HCT116 (cell line): Measurements from ENCODE around the gene PDE4A. TPM values are rescaled to one million over a fixed set of nuclear protein-coding genes. Genes with fewer than 3 reads are reported as not detected.

Source experiments
- ATAC-seq: fragments of 200-7000 bp; cut with Tn5 transposase; 2 replicates; pipeline ENCODE4 v1.9.1; 2020; ENCODE audit warnings: mild to moderate bottlenecking, moderate library complexity
- BruUV-seq: library from RNA; stranded (reverse); fragments of 400-500 nt; replicated peaks from 2 replicates; lab custom pipeline; 2021; lab: Mats Ljungman, UMichigan
- CTCF ChIA-PET: fragments of 300-600 bp; sonication (Branson Sonifier 250); formaldehyde crosslinking; loops from one replicate; lab custom pipeline; 2021; ENCODE audit warnings: antibody characterized with exemption; lab: Charles Lee
- POLR2A ChIA-PET: fragments of 300-600, 350-600 bp; sonication (Branson Sonifier 250); formaldehyde crosslinking; loops from one replicate; lab custom pipeline; 2021; ENCODE audit warnings: antibody characterized with exemption; lab: Charles Lee
- RAD21 ChIA-PET, 2 experiments: fragments of 300-600 bp; sonication (Branson Sonifier 250); formaldehyde crosslinking; loops; one replicate each; lab custom pipeline; 2023; ENCODE audit warnings: low total read pairs in 2 of 2; ENCODE audit not compliant: uncharacterized antibody in 2 of 2, unreplicated experiment in 2 of 2, low non-redundant PET in 1 of 2; lab: Charles Lee
- DNase-seq: peaks from one replicate; pipeline ENCODE4 v3.0.0-alpha.2; 2010; ENCODE audit warnings: low read depth, low spot score
- H2AFZ ChIP-seq: fragments of 200-600 bp; shearing (Covaris generic), sonication (generic); 2 replicates; pipeline ENCODE4 v1.6.1; 2017; ENCODE audit warnings: low read depth, mixed run types, mixed read lengths, antibody characterized with exemption, low read length; ENCODE audit not compliant: poor library complexity, severe bottlenecking
- H3K27ac ChIP-seq: 2 replicates; pipeline ENCODE4 v1.5.1; 2012; ENCODE audit warnings: low read depth, low read length
- H3K27me3 ChIP-seq: fragments of 200-600 bp; sonication (generic); 2 replicates; pipeline ENCODE4 v1.6.1; 2016; ENCODE audit warnings: mixed run types, low read length, mixed read lengths; ENCODE audit not compliant: insufficient read depth
- H3K36me3 ChIP-seq, 2 experiments: fragments of 200-500 bp in 1 of 2; fragments of 200-600 bp in 1 of 2; sonication (Bioruptor generic) in 1 of 2; sonication (generic) in 1 of 2; 2 replicates each; pipeline versions ENCODE4 v1.5.1 to v1.6.1; 2014 to 2016; ENCODE audit warnings: low read length in 2 of 2, inconsistent platforms in 1 of 2, mixed read lengths in 1 of 2, mixed run types in 1 of 2; ENCODE audit not compliant: insufficient read depth in 2 of 2, control insufficient read depth in 1 of 2
- H3K4me1 ChIP-seq, 2 experiments: fragments of 200-600 bp in 1 of 2; sonication (generic) in 1 of 2; 2 replicates each; pipeline versions ENCODE4 v1.5.1 to v1.6.1; 2012 to 2017; ENCODE audit warnings: low read length in 2 of 2, inconsistent platforms in 1 of 2, mild to moderate bottlenecking in 1 of 2, mixed read lengths in 1 of 2, mixed run types in 1 of 2, moderate library complexity in 1 of 2; ENCODE audit not compliant: insufficient read depth in 2 of 2, control insufficient read depth in 1 of 2
- H3K4me2 ChIP-seq: fragments of 200-600 bp; sonication (generic); 2 replicates; pipeline ENCODE4 v1.6.1; 2017; ENCODE audit warnings: mixed run types, low read length, mixed read lengths
- H3K4me3 ChIP-seq, 2 experiments: fragments of 200-600 bp in 1 of 2; sonication (generic) in 1 of 2; replicated peaks in 1 of 2; 2 replicates each; pipeline ENCODE4 v1.5.1; 2011 to 2016; ENCODE audit warnings: low read length in 2 of 2, control low read depth in 1 of 2, low read depth in 1 of 2, mild to moderate bottlenecking in 1 of 2, mixed read lengths in 1 of 2, mixed run types in 1 of 2
- H3K79me2 ChIP-seq: fragments of 200-600 bp; sonication (generic); 2 replicates; pipeline ENCODE4 v1.6.1; 2017; ENCODE audit warnings: mild to moderate bottlenecking, mixed run types, low read length, moderate library complexity, mixed read lengths; ENCODE audit not compliant: insufficient read depth
- H3K9ac ChIP-seq: fragments of 200-600 bp; sonication (generic); 2 replicates; pipeline ENCODE4 v1.6.1; 2016; ENCODE audit warnings: low read length, mixed read lengths
- H3K9me2 ChIP-seq: fragments of 200-600 bp; sonication (generic), shearing (Covaris generic); 2 replicates; pipeline ENCODE4 v1.6.1; 2017; ENCODE audit warnings: mixed run types, mild to moderate bottlenecking, moderate library complexity; ENCODE audit not compliant: insufficient read depth
- H3K9me3 ChIP-seq, 2 experiments: fragments of 200-500 bp in 1 of 2; fragments of 200-600 bp in 1 of 2; sonication (Bioruptor generic) in 1 of 2; sonication (generic) in 1 of 2; 2 replicates each; pipeline ENCODE4 v1.6.1; 2014 to 2017; ENCODE audit warnings: low read length in 2 of 2, mixed read lengths in 2 of 2, inconsistent platforms in 1 of 2, low read depth in 1 of 2, mild to moderate bottlenecking in 1 of 2, mixed run types in 1 of 2, moderate library complexity in 1 of 2; ENCODE audit not compliant: control insufficient read depth in 1 of 2, insufficient read depth in 1 of 2
- H4K20me1 ChIP-seq: fragments of 200-600 bp; sonication (generic), shearing (Covaris generic); 2 replicates; pipeline ENCODE4 v1.6.1; 2017; ENCODE audit warnings: mixed run types, mild to moderate bottlenecking, moderate library complexity; ENCODE audit not compliant: insufficient read depth
- CBX3 ChIP-seq: IDR thresholded peaks from 2 replicates; pipeline ENCODE4 v1.6.1; 2012; ENCODE audit warnings: low read depth
- ELF1 ChIP-seq: IDR thresholded peaks from 2 replicates; pipeline ENCODE4 v1.6.1; 2012; ENCODE audit warnings: low read depth, borderline replicate concordance
- EZH2phosphoT487 ChIP-seq: fragments of 200-600 bp; IDR thresholded peaks from 2 replicates; pipeline ENCODE4 v1.6.1; 2018; ENCODE audit warnings: antibody characterized with exemption, borderline replicate concordance
- POLR2A ChIP-seq: IDR thresholded peaks from 2 replicates; pipeline ENCODE4 v1.7.0; 2011; ENCODE audit warnings: borderline replicate concordance; ENCODE audit not compliant: insufficient read depth, insufficient read length; ENCODE audit errors: extremely low read depth
- POLR2AphosphoS5 ChIP-seq: IDR thresholded peaks from 2 replicates; pipeline ENCODE4 v1.6.1; 2011; ENCODE audit warnings: mild to moderate bottlenecking, low read depth, low read length, moderate library complexity
- RAD21 ChIP-seq: IDR thresholded peaks from 2 replicates; pipeline ENCODE4 v1.6.1; 2012; ENCODE audit warnings: low read depth, mild to moderate bottlenecking
- SIN3A ChIP-seq: IDR thresholded peaks from 2 replicates; pipeline ENCODE4 v1.6.1; 2012; ENCODE audit warnings: low read depth
- SP1 ChIP-seq: IDR thresholded peaks from 2 replicates; pipeline ENCODE4 v1.6.1; 2012; ENCODE audit warnings: low read depth
- TCF7L2 ChIP-seq: IDR thresholded peaks from 2 replicates; pipeline ENCODE4 v1.7.0; 2011; ENCODE audit warnings: borderline replicate concordance, inconsistent platforms; ENCODE audit not compliant: insufficient read depth, insufficient read length; ENCODE audit errors: extremely low read depth
- YY1 ChIP-seq: IDR thresholded peaks from 2 replicates; pipeline ENCODE4 v1.6.1; 2011; ENCODE audit warnings: low read length, low read depth, moderate library complexity, mild to moderate bottlenecking; ENCODE audit not compliant: insufficient replicate concordance; ENCODE audit errors: extremely low read depth
- ZFX ChIP-seq: fragments of 450-650 bp; IDR thresholded peaks from 2 replicates; pipeline ENCODE4 v1.6.1; 2017
- ZNF274 ChIP-seq: fragments of 200-500 bp; sonication (Bioruptor generic); IDR thresholded peaks from 2 replicates; pipeline ENCODE4 v1.6.1; 2014; ENCODE audit warnings: mild to moderate bottlenecking, low read depth, low read length, inconsistent platforms
- intact Hi-C: fragments of 100-400 bp; cut with micrococcal nuclease; formaldehyde crosslinking; loops from 2 replicates; pipeline ENCODE4 v1.10.0; 2022
- total RNA-seq: library from RNA; stranded (reverse); gene quantifications from one replicate; pipeline ENCODE4 v1.2.1, GENCODE V29; 2021; ENCODE audit not compliant: unreplicated experiment
- TF ChIP-seq, protein P1 (sequence below), 3 experiments: fragments of 200-600 bp in 1 of 3; sonication (generic) in 1 of 3; IDR thresholded peaks in 2 of 3; conservative IDR thresholded peaks in 1 of 3; 2 replicates each; pipeline ENCODE4 v1.5.1; 2012 to 2017; ENCODE audit warnings: low read depth in 2 of 3, low read length in 2 of 3, antibody characterized with exemption in 1 of 3, borderline replicate concordance in 1 of 3, control low read depth in 1 of 3, mild to moderate bottlenecking in 1 of 3, mixed read lengths in 1 of 3, mixed run types in 1 of 3, moderate library complexity in 1 of 3; ENCODE audit not compliant: insufficient read depth in 1 of 3
- TF ChIP-seq, protein P2 (sequence below): IDR thresholded peaks from 2 replicates; pipeline ENCODE4 v1.6.1; 2012; ENCODE audit warnings: low read depth
- TF ChIP-seq, protein P3 (sequence below): IDR thresholded peaks from 2 replicates; pipeline ENCODE4 v1.6.1; 2012

The PDE4A gene
- total RNA-seq, 1 experiment from 2014 or later, result 33.7 TPM

DNA sequence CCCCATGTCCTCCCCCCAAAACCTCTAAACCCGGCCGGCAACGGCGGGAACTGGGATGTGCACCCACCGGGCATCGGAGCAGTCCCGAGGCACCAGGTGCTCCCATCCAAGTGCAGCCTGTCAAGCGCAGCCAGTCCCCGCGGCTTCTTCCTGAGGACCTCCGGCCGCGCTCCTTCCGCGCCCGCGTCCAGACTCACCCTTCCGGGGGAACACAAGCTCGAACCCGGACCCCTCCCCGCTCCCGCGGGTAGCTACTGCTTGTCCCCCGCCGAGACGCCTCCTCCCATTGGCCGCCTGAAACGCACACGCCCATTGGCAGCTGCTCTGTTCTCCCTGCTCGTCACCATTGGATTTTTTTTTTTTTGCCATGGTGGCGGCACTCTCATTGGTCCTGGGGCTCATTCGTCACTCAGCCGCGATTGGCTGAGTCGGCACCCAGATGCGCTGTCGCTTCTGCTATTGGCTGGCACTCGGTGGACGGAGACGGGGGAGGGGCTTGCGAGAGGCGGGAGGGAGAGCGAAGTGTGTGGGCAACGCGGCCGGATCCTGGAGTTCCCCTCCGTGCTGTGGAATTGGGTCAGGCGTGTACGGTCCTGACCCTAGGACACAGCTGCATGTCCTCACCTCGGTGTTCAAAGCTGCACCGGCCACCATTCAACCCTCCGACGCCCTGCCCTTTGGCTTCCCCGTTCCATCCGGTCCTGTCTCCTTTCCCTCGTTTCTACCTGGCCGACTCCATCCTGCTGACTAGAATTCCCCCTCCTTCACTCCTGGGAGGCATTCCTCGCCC lies 39.8 kb upstream of the PDE4A start, which contains the start of gene TYK2:
TYK2 (minus strand) TSS at position 260 of the 790 bp plus-strand sequence. CDS start 2,166 bp downstream, outside the sequence.
- intact Hi-C loops, result loop anchor here (2.0 kb wide), 1 partner anchor 46 kb away; no protein-coding TSS in a partner anchor
- ChIA-PET POLR2A (interaction anchor here (0.6 to 1.4 kb wide), 6 partner anchors 8 to 293 kb away, joined by 3 to 8 read pairs (median 4); partner anchors contain the start of genes ICAM5 and RAVER1), RAD21 (interaction anchor here in 1 of 2 experiments (1.1 kb wide), 1 partner anchor 110 kb away, joined by 3 read pairs; the partner anchor contains the start of gene ICAM1), CTCF (interaction anchor here (0.6 to 2.5 kb wide), 7 partner anchors 8 to 121 kb away, joined by 3 to 27 read pairs (median 4); no protein-coding TSS in a partner anchor)
- Histone ChIP-seq H3K36me3 (peaks cover 0 to 4% of the 10 kb centered on the region in 2 experiments; a peak in 2 of 4 replicates), H3K4me2 (peak within 1 kb of the TSS; percentile 100), H3K4me1 (peaks cover 2 to 13% of the 10 kb centered on the region in 2 experiments; a peak in 3 of 4 replicates), H3K9ac (peak within 1 kb of the TSS; percentile 83), H2AFZ (peak within 1 kb of the TSS; percentile 24), H3K4me3 (peak within 1 kb of the TSS; percentile 80 to 96), H3K9me2 (no peaks in the 10 kb centered on the region), H3K79me2 (peaks cover 9% of the 10 kb centered on the region), H3K27ac (peak within 1 kb of the TSS; percentile 86), H3K27me3 (no peaks in the 10 kb centered on the region), H3K9me3 (no peaks in the 10 kb centered on the region), H4K20me1 (no peaks in the 10 kb centered on the region)
- TF ChIP-seq, protein P1, sequence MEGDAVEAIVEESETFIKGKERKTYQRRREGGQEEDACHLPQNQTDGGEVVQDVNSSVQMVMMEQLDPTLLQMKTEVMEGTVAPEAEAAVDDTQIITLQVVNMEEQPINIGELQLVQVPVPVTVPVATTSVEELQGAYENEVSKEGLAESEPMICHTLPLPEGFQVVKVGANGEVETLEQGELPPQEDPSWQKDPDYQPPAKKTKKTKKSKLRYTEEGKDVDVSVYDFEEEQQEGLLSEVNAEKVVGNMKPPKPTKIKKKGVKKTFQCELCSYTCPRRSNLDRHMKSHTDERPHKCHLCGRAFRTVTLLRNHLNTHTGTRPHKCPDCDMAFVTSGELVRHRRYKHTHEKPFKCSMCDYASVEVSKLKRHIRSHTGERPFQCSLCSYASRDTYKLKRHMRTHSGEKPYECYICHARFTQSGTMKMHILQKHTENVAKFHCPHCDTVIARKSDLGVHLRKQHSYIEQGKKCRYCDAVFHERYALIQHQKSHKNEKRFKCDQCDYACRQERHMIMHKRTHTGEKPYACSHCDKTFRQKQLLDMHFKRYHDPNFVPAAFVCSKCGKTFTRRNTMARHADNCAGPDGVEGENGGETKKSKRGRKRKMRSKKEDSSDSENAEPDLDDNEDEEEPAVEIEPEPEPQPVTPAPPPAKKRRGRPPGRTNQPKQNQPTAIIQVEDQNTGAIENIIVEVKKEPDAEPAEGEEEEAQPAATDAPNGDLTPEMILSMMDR (IDR thresholded peaks at IDR 0.05 in 2 of 3, conservative IDR thresholded peaks at IDR 0.05 in 1 of 3; ENCODE audit: borderline replicate concordance in 1 of 3, insufficient read depth in 1 of 3, low read depth in 2 of 3, low read length in 2 of 3), result no peak
- TF ChIP-seq ZNF274 (no peak), ELF1 (no peak; the same call in 1 of the 2 replicates), ZFX (no peak), YY1 (no peak), EZH2phosphoT487 (no peak), CBX3 (no peak), POLR2A (peak; percentile 74), SIN3A (0 out of 2 replicates have a peak, but pooled peaks have one; percentile 35), TCF7L2 (peak; percentile 18), POLR2AphosphoS5 (peak; percentile 83), SP1 (peak; percentile 99), RAD21 (no peak)
- TF ChIP-seq, protein P2, sequence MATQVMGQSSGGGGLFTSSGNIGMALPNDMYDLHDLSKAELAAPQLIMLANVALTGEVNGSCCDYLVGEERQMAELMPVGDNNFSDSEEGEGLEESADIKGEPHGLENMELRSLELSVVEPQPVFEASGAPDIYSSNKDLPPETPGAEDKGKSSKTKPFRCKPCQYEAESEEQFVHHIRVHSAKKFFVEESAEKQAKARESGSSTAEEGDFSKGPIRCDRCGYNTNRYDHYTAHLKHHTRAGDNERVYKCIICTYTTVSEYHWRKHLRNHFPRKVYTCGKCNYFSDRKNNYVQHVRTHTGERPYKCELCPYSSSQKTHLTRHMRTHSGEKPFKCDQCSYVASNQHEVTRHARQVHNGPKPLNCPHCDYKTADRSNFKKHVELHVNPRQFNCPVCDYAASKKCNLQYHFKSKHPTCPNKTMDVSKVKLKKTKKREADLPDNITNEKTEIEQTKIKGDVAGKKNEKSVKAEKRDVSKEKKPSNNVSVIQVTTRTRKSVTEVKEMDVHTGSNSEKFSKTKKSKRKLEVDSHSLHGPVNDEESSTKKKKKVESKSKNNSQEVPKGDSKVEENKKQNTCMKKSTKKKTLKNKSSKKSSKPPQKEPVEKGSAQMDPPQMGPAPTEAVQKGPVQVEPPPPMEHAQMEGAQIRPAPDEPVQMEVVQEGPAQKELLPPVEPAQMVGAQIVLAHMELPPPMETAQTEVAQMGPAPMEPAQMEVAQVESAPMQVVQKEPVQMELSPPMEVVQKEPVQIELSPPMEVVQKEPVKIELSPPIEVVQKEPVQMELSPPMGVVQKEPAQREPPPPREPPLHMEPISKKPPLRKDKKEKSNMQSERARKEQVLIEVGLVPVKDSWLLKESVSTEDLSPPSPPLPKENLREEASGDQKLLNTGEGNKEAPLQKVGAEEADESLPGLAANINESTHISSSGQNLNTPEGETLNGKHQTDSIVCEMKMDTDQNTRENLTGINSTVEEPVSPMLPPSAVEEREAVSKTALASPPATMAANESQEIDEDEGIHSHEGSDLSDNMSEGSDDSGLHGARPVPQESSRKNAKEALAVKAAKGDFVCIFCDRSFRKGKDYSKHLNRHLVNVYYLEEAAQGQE, result no peak
- TF ChIP-seq, protein P3, sequence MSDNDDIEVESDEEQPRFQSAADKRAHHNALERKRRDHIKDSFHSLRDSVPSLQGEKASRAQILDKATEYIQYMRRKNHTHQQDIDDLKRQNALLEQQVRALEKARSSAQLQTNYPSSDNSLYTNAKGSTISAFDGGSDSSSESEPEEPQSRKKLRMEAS, result peak; percentile 61
- peak; percentile 96 for DNase-seq
- ATAC-seq, result peak; percentile 94
- no TSS peak for BruUV-seq
